ENCODE results near the gene TMEM126B. TPM values are rescaled to one million over a fixed set of nuclear protein-coding genes. Genes with fewer than 3 reads are reported as not detected.
"Not testable (repeated sequence)": the region's sequence is repeated elsewhere in the genome, so short reads cannot be mapped to it uniquely, and the experiment has no call there.

TMEM126B gene
- total RNA-seq, 1 experiment from 2014 or later = 74.0 TPM

GRCh38 chr11:85608621-85609020 is 19.8 kb upstream of the TMEM126B start:
- not testable (repeated sequence) for H2BK15ac ChIP-seq (ENCODE audit: low read depth, low read length); H3K27me3 ChIP-seq (ENCODE audit: insufficient read depth, low read length); H3K14ac ChIP-seq (ENCODE audit: insufficient read depth, low read length); H2AK5ac ChIP-seq (ENCODE audit: insufficient read length, low read length); H2BK5ac ChIP-seq (ENCODE audit: insufficient read length, low read length); H3K79me1 ChIP-seq (ENCODE audit: insufficient read depth, low read depth, low read length, poor library complexity, severe bottlenecking); H3K18ac ChIP-seq (ENCODE audit: insufficient read length, low read depth, low read length); H3T11ph ChIP-seq (ENCODE audit: low read length); H4K5ac ChIP-seq (ENCODE audit: insufficient read length, low read depth, low read length); H2AFZ ChIP-seq (ENCODE audit: low read length); H3K79me2 ChIP-seq (ENCODE audit: insufficient read depth, low read length); H3K4me2 ChIP-seq (ENCODE audit: insufficient read depth, insufficient read length, low read length); H3K27ac ChIP-seq (ENCODE audit: insufficient read length, low read depth, low read length); H3K23me2 ChIP-seq (ENCODE audit: insufficient read length, low read depth, low read length, poor library complexity, severe bottlenecking); H4K20me1 ChIP-seq (ENCODE audit: control insufficient read depth, insufficient read depth, insufficient read length); H3K23ac ChIP-seq (ENCODE audit: insufficient read length, low read depth, low read length); H3K4ac ChIP-seq (ENCODE audit: low read depth, low read length); H2BK12ac ChIP-seq (ENCODE audit: insufficient read length, low read depth, low read length); DNase-seq; H4K91ac ChIP-seq (ENCODE audit: insufficient read length, low read depth, low read length); H3K9me3 ChIP-seq (ENCODE audit: control insufficient read depth, low read depth, low read length); H4K8ac ChIP-seq (replicated peaks; ENCODE audit: insufficient read length, low read depth, low read length); H2BK120ac ChIP-seq (ENCODE audit: low read depth, low read length, poor library complexity, severe bottlenecking); H3K9ac ChIP-seq (ENCODE audit: extremely low read depth, insufficient read length, low read length); H3K4me1 ChIP-seq (ENCODE audit: insufficient read depth, low read length); H3K56ac ChIP-seq (ENCODE audit: insufficient read length, low read depth, low read length); H2BK20ac ChIP-seq (ENCODE audit: low read depth, low read length, poor library complexity, severe bottlenecking); H3K27me3 Mint-ChIP-seq (ENCODE audit: low read depth)
- H3K4me1 Mint-ChIP-seq = peaks cover 36 to 42% of the 10 kb centered on the region in 2 experiments
- H3K4me3 Mint-ChIP-seq = 0 out of 5 replicates have a peak overlapping the region, but pooled peaks of 1 of the 2 experiments have one; percentile 3
- H3K27ac Mint-ChIP-seq = peak overlapping the region; percentile 49 to 90 (median 59); a peak in 5 of 7 replicates
- H3K9me3 Mint-ChIP-seq = peaks cover 15 to 20% of the 10 kb centered on the region in 2 experiments
- peaks cover 37 to 46% (median 45%) of the 10 kb centered on the region in 3 experiments for H3K36me3 Mint-ChIP-seq (ENCODE audit: insufficient read depth in 1 of 3, low read depth in 3 of 3)

GRCh38 chr11:85609286-85609685 is 19.1 kb upstream of the TMEM126B start:
- H3K56ac ChIP-seq (ENCODE audit: insufficient read length, low read depth, low read length); H2AFZ ChIP-seq (ENCODE audit: low read length); H3K9ac ChIP-seq (ENCODE audit: extremely low read depth, insufficient read length, low read length); H2BK5ac ChIP-seq (ENCODE audit: insufficient read length, low read length); H3T11ph ChIP-seq (ENCODE audit: low read length); H3K4me2 ChIP-seq (ENCODE audit: insufficient read depth, insufficient read length, low read length); H3K23ac ChIP-seq (ENCODE audit: insufficient read length, low read depth, low read length); H3K27me3 Mint-ChIP-seq (ENCODE audit: low read depth); DNase-seq; H2BK12ac ChIP-seq (ENCODE audit: insufficient read length, low read depth, low read length); H4K91ac ChIP-seq (ENCODE audit: insufficient read length, low read depth, low read length); H3K27me3 ChIP-seq (ENCODE audit: insufficient read depth, low read length); H2BK15ac ChIP-seq (ENCODE audit: low read depth, low read length); H3K18ac ChIP-seq (ENCODE audit: insufficient read length, low read depth, low read length); H3K4me3 Mint-ChIP-seq; H3K4ac ChIP-seq (ENCODE audit: low read depth, low read length); H3K23me2 ChIP-seq (ENCODE audit: insufficient read length, low read depth, low read length, poor library complexity, severe bottlenecking); H4K8ac ChIP-seq (replicated peaks; ENCODE audit: insufficient read length, low read depth, low read length); H3K79me1 ChIP-seq (ENCODE audit: insufficient read depth, low read depth, low read length, poor library complexity, severe bottlenecking); H3K9me3 ChIP-seq (ENCODE audit: control insufficient read depth, low read depth, low read length); H3K14ac ChIP-seq (ENCODE audit: insufficient read depth, low read length); H2BK120ac ChIP-seq (ENCODE audit: low read depth, low read length, poor library complexity, severe bottlenecking); H3K79me2 ChIP-seq (ENCODE audit: insufficient read depth, low read length); H4K20me1 ChIP-seq (ENCODE audit: control insufficient read depth, insufficient read depth, insufficient read length); H4K5ac ChIP-seq (ENCODE audit: insufficient read length, low read depth, low read length); H3K27ac ChIP-seq (ENCODE audit: insufficient read length, low read depth, low read length); H2AK5ac ChIP-seq (ENCODE audit: insufficient read length, low read length); H3K4me1 ChIP-seq (ENCODE audit: insufficient read depth, low read length); H2BK20ac ChIP-seq (ENCODE audit: low read depth, low read length, poor library complexity, severe bottlenecking): not testable (repeated sequence)
- Mint-ChIP-seq H3K36me3 (ENCODE audit: insufficient read depth in 1 of 3, low read depth in 3 of 3) (peaks cover 41 to 50% (median 49%) of the 10 kb centered on the region in 3 experiments), H3K4me1 (peaks cover 34 to 40% of the 10 kb centered on the region in 2 experiments), H3K27ac (peak overlapping the region in 2 of 3 experiments; percentile 58 to 59; a peak in 2 of 7 replicates), H3K9me3 (peaks cover 15 to 20% of the 10 kb centered on the region in 2 experiments)
- WGBS (ENCODE audit: extremely low coverage, insufficient read length, low lambda C conversion rate) = no CpG with 5 or more reads among the region's 2 CpGs

Measured in H9 (cell line).